Nephron progenitor cell (in vitro differentiated cells): ENCODE results near the gene CTNNA3.

ENCODE experiments used
- DNase-seq: peaks from one replicate; pipeline ENCODE4 v3.0.0; 2021
- H3K27ac Mint-ChIP-seq: 2 replicates; pipeline ENCODE4 v1.8.0; 2021; ENCODE audit warnings: mild to moderate bottlenecking, moderate library complexity, mixed read lengths
- H3K27me3 Mint-ChIP-seq: 2 replicates; pipeline ENCODE4 v1.8.0; 2021; ENCODE audit warnings: mild to moderate bottlenecking, low read depth, mixed read lengths; ENCODE audit not compliant: poor library complexity
- H3K36me3 Mint-ChIP-seq: 2 replicates; pipeline ENCODE4 v1.8.0; 2021; ENCODE audit warnings: low read depth, mixed read lengths
- H3K4me1 Mint-ChIP-seq: 2 replicates; pipeline ENCODE4 v1.8.0; 2021; ENCODE audit warnings: mixed read lengths
- H3K4me3 Mint-ChIP-seq: 2 replicates; pipeline ENCODE4 v1.8.0; 2021; ENCODE audit warnings: mild to moderate bottlenecking, moderate library complexity, mixed read lengths
- H3K9me3 Mint-ChIP-seq: 2 replicates; pipeline ENCODE4 v1.8.0; 2021; ENCODE audit warnings: mild to moderate bottlenecking, moderate library complexity, mixed read lengths
- TF ChIP-seq, protein P1 (sequence below): fragments of 200-600 bp; sonication (generic); IDR thresholded peaks from 2 replicates; pipeline ENCODE4 v1.5.0; 2021; ENCODE audit warnings: antibody characterized with exemption

The CTNNA3 gene

GRCh38 chr10:67200913-67201564 lies 495.0 kb downstream of the CTNNA3 start:
- TF ChIP-seq, protein P1, sequence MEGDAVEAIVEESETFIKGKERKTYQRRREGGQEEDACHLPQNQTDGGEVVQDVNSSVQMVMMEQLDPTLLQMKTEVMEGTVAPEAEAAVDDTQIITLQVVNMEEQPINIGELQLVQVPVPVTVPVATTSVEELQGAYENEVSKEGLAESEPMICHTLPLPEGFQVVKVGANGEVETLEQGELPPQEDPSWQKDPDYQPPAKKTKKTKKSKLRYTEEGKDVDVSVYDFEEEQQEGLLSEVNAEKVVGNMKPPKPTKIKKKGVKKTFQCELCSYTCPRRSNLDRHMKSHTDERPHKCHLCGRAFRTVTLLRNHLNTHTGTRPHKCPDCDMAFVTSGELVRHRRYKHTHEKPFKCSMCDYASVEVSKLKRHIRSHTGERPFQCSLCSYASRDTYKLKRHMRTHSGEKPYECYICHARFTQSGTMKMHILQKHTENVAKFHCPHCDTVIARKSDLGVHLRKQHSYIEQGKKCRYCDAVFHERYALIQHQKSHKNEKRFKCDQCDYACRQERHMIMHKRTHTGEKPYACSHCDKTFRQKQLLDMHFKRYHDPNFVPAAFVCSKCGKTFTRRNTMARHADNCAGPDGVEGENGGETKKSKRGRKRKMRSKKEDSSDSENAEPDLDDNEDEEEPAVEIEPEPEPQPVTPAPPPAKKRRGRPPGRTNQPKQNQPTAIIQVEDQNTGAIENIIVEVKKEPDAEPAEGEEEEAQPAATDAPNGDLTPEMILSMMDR, result no peak
- Mint-ChIP-seq H3K27ac (no peak overlapping the region), H3K4me3 (no peak overlapping the region), H3K27me3 (no peaks in the 10 kb centered on the region), H3K4me1 (no peaks in the 10 kb centered on the region), H3K9me3 (no peaks in the 10 kb centered on the region), H3K36me3 (no peaks in the 10 kb centered on the region)
- DNase-seq, result no peak

GRCh38 chr10:67175354-67175753 lies 520.6 kb downstream of the CTNNA3 start:
- TF ChIP-seq, protein P1, result no peak
- Mint-ChIP-seq H3K27ac (no peak overlapping the region), H3K4me3 (no peak overlapping the region), H3K27me3 (no peaks in the 10 kb centered on the region), H3K9me3 (no peaks in the 10 kb centered on the region), H3K36me3 (no peaks in the 10 kb centered on the region), H3K4me1 (no peaks in the 10 kb centered on the region)
- no peak for DNase-seq

DNA sequence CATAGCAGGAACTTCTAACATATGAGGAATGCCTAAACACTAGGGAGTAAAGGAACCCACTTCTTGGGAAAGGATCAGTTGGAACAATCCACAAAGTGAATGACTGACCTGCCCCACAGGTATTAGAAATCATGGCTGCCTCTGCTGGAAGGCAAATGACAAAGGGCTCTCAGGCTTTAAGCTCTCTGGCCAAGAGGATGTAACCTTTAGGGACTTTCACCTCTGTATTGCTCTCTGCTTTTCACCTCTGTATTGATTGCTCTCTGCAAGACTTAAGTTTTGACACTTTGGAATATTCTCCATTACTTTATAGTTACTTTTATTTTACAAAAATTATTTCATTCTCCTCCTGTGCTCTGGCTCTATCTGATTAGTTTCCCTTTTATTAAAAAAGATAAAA lies 522.2 kb downstream of the CTNNA3 start:
- peaks cover 14% of the 10 kb centered on the region for H3K9me3 Mint-ChIP-seq
- H3K27ac Mint-ChIP-seq, result no peak overlapping the region
- H3K27me3 Mint-ChIP-seq, result no peaks in the 10 kb centered on the region
- TF ChIP-seq, protein P1, result no peak
- no peak for DNase-seq
- no peaks in the 10 kb centered on the region for H3K36me3 Mint-ChIP-seq
- H3K4me3 Mint-ChIP-seq, result no peak overlapping the region
- H3K4me1 Mint-ChIP-seq, result no peaks in the 10 kb centered on the region

- TF ChIP-seq, protein P1, result no peak
- Mint-ChIP-seq H3K9me3 (peaks cover 23% of the 10 kb centered on the region), H3K27ac (no peak overlapping the region), H3K27me3 (no peaks in the 10 kb centered on the region), H3K36me3 (no peaks in the 10 kb centered on the region), H3K4me3 (no peak overlapping the region), H3K4me1 (no peaks in the 10 kb centered on the region)
- no peak for DNase-seq
Measured at GRCh38 chr10:67171970-67172369, 524.0 kb downstream of the CTNNA3 start.

DNA sequence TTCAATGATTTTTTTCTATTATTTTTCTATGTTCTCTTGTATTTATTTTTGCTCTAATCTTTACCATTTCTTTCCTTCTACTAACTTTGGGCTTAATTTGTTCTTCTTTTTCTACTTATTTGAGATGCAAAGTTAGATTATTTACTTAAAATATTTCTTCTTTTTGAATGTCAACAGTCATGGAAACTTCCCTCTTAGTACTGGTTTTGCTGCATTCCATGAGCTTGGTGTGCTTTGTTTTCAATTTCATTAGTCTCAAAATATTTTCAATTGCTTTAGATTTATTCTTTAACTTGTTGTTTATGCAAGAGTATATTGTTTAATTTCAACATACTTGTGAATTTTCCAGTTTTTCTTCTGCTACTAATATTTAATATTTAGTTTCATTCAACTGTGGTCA lies 539.8 kb downstream of the CTNNA3 start:
- Mint-ChIP-seq H3K36me3 (no peaks in the 10 kb centered on the region), H3K9me3 (no peaks in the 10 kb centered on the region)
- TF ChIP-seq, protein P1, result no peak

GRCh38 chr10:67151471-67151870 lies 544.5 kb downstream of the CTNNA3 start:
- no peaks in the 10 kb centered on the region for H3K4me1 Mint-ChIP-seq
- no peak overlapping the region for H3K4me3 Mint-ChIP-seq
- H3K9me3 Mint-ChIP-seq, result no peaks in the 10 kb centered on the region
- H3K27me3 Mint-ChIP-seq, result no peaks in the 10 kb centered on the region
- H3K27ac Mint-ChIP-seq, result no peak overlapping the region
- no peaks in the 10 kb centered on the region for H3K36me3 Mint-ChIP-seq
- TF ChIP-seq, protein P1, result no peak
- DNase-seq, result no peak

More for the DNA sequence above, 539.8 kb downstream of the CTNNA3 start:
- H3K27ac Mint-ChIP-seq, result no peak overlapping the region
- no peaks in the 10 kb centered on the region for H3K4me1 Mint-ChIP-seq
- no peaks in the 10 kb centered on the region for H3K27me3 Mint-ChIP-seq
- no peak overlapping the region for H3K4me3 Mint-ChIP-seq
- no peak for DNase-seq
